Stromal cell of bone marrow (primary cell): ENCODE results near the gene ZNF277.

Source experiments
- DNase-seq: peaks from one replicate; pipeline ENCODE4 v3.0.0-alpha.2; 2012; ENCODE audit warnings: low read depth

Gene ZNF277

DNA sequence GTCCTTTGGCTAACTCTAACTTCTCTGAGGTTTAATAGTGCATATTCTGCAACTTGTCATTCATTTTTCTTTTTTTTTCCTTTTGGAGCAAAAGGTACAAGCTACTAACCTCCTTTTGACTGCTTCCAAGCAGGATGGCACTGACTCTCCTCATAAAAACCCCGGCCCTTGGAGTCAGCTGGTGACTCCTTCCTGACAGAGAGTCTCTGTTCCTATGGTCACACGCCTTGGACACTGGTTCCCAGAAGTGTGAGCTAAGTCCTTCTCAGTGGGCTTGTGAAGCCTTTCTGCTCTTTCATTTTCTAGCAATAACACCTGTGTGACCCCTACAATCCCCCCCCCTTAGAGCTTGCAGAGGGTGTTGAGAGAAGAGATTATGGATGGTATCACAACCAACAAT is 22.0 kb upstream of the ZNF277 start:
- no peak for DNase-seq

DNA sequence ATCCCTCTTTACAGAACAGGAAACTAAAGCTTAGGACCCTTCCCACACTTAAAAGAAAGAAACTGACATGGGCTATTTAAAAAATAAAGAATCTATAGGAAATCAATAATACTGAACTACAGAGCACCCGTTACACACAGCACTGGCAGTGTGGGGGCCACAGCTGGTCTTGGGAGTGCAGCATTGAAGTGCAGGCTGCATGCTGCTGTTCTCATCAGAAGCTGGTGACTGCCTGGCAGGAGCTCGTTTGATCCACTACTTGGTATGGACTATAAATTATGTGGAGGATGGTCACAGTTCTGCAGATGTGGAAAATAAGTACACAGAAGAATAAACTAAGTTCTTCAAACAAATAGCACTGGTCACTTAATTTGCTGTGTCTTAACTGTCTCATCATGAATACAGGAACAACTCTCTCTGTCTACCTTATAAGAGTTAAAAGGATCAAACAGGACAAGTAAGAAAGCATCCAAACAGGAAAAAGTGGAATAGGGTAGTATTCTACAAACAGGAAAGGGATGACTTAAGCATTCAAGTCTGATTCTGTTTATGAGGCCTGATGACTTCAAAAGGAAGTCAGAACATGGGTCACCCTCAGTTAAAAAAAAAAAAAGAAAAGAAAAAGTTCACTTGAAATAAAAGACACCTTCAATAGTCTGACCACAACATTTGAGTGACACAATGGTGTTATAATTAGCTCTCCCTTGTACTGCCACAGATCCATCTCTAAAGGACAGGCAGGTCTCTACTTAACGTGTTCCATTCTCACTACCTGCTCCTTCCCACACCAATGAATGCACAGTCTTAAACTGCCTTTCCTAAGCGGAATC is 21.3 kb upstream of the ZNF277 start:
- DNase-seq = no peak

GRCh38 chr7:112186300-112186699 is 20.2 kb upstream of the ZNF277 start:
- DNase-seq = no peak

GRCh38 chr7:112188257-112188656 is 18.2 kb upstream of the ZNF277 start:
- DNase-seq = no peak

- DNase-seq = no peak
These were observed 16.8 kb upstream of the ZNF277 start for GRCh38 chr7:112189691-112190090.

DNA sequence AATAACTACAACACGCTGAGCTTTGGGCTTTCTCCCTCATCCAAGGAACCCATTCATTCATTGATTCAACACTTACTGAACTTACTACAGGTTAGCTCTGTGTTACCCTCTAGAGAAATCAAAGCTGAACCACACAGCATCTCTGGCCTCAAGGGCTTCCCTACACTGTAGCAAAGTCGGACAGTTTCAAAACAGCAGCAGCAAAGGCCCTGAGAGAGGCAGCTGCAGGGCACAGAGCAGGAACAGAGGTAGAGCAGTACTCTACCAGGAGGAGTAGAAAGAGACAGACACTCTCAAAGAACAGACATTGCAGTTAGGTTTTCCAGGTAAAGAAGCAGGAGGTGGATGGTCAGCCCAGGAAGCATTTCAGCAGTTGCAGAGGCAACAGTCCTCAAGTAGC is 16.4 kb upstream of the ZNF277 start:
- DNase-seq = no peak

DNA sequence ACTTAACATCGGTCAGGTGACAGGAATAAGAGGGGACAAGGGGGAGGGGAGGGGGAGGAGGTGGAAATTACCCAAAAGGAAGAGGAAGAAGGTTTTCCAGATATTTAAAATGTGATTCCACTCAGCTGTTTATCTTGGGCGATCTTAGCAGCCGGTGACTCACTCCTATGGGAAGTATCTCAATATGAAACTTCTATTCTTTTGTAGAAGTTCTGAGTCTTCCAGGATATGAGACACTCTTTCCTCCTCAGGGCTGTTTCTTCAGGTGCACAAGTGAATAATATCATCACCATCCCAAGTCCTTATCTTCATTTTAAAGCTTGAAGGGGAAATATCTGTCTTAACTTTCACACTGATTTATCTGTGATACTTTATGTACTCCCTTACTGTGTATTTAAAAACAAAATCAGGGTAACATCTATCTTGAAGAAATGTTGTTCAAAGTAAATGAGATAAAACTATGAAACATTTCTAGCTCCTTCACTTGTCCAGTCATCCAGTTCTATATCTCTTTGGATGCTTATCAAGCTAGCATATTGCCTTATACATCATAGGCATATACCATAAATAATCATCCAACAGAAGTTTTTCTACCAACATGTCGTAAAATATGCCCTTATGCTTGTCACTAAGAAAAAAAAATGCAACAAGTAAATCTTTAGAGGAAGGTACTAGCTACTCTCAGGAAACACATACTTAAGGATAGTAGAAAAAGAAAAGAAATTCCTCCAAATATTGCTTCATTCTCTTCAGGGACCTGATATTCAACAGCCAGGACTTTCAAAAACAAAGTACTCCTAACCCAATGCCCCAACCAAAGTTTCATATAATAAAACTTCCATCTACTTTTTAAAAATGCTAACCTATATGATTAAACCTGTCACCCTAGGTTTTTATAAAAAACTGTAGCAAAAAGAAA is 14.0 kb upstream of the ZNF277 start:
- no peak for DNase-seq

DNA sequence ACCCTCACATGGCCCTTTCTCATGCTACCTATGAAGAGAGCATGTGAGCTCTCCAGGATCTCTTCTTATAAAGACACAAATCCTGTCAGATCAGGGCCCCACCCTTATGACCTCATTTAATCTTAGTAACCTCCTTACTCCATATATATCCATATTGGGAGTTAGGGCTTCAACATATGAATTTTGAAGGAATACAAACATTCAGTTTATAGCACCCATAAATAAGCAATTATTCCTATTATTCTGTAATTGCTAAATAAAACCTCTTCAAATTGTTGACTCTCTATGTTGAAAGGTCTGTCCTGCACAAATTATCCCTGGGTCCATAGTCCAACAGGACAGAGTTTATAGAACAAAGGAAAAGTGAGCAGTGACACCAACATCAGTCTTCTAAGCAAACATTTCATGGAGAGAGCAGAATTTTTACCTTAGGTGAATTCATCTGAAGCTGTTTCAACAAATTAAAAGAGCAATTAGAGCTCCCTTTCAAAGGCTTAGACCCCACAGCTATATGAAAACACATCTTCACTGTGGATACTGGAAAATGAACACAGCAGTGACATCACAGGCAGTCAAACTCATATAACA is 12.5 kb upstream of the ZNF277 start:
- DNase-seq = no peak

- DNase-seq = no peak
These were observed 10.8 kb upstream of the ZNF277 start for GRCh38 chr7:112195717-112196116.

DNA sequence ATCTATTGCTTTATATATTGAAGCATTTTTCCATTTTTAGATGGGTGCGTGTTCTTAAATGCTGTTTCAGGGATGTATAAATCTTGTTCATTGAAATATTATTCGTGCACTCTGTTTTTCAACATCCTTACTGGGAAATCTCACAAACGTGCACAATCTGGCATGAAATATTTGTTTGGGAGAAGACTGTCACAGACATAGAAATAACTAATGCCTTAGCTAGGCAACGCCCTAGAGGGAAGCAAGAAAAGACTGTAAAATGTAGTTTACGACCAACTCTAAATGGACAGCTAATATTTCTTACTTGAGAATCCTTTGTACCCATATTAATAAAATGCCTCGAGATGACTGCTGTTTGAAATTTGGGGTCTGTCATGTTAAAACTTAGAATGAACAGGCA is 9.2 kb upstream of the ZNF277 start:
- DNase-seq = no peak

DNA sequence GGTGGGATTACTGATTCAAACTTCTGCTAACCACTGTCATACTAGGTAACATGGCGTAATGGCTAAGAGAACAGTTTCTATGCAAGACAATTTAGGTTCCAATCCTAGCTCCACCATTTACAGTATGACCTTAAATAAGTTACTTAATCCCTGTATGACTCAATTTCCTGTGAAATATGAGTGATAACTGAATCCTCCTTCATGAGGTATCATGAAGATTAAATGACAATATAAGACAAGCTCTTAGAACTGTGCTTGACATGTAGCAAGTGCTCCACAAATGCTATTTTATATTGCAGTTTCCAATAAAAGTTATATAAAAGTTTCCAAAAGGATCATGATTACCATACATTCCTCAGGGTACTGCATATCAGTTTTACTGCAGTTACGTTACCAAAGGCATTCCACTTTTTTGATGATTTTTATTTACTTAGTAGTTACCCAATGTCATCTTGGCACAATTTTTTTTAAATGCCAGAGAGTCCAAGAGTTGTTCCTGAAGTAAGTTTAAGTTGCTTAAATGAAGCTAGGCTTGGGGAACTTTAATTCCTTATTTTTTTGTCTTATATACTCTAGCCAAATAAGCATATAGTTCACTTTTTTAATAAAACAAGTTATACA is 7.3 kb upstream of the ZNF277 start:
- DNase-seq = no peak

DNA sequence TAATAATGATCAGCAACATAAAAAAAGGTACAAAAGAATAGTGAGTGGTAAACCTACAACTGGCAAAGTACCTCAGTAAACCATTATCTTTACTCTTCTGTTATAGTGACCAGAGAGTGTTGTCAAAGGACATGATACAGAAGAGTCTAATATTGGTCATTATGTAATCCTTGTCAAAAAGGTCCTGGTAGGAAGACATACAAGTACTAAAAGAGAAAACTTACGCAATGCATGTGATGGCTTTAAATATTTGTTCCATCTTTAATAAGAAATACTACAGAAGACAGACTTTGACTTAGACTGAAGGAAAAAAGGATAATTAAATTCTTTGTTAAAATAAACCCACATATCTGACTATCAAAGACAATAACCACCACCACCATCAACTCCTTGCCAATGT is 6.8 kb upstream of the ZNF277 start:
- no peak for DNase-seq

- DNase-seq = no peak
These were observed 5.1 kb upstream of the ZNF277 start for GRCh38 chr7:112201411-112201810.

- no peak for DNase-seq
These were observed 4.7 kb upstream of the ZNF277 start for GRCh38 chr7:112201839-112202238.

GRCh38 chr7:112202816-112203215 is 3.7 kb upstream of the ZNF277 start:
- DNase-seq = no peak

DNA sequence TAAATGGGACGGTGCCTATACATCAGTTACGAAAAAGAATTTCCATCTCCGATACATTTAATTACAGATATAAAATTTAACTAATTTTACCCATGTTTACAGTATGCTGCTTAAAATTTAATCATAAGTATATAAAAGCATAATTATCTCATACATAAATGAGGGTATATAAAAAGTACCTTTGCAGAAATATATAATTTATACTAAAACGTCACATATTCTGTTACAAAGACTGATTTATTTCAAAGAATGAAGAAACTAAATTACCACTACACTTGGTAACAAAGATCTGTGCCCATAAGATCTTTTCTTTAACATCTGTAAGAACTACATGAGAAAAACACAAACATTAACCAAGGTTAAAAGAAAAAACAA is 3.1 kb upstream of the ZNF277 start:
- DNase-seq = no peak

DNA sequence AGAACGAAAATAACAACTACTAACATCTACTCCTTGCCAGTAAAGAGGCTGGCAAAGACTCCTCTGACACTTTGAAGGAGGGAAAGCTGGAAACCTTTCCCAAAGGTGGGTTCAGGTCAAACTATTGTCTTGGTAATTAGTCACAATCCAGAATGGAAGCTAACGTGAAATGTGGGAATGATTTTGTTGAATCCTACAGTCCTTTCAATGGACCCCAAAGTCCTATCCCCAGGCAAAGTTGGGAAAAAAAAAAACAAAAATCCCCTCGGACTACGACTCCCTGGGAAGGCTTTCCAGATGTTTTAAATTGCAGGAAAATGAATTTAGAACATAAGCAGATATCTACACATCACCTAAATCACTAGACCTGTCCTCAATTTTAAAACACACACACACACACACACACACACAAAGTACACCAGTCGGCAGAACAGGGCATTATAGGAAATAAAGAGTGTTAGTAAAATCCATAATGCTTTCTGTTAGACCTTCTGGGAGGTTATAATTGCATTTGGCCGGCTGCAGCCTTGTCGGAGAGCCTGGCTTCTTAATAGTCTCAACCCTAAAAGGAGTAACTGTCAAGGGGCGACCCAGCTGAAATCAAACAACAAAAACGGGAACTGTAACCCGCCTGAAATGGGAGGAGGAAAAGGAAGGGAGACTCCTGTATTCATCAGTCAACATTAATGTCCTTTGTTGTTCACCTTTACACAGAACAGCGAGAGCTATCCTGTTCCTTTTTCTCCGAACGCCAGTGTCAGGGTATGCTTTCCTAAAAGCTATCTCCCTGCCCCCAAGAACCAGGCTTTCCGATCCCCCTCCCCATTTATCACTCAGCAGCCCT is 1.8 kb upstream of the ZNF277 start:
- DNase-seq = no peak

- DNase-seq = no peak
These were observed 905 bp upstream of the ZNF277 start for GRCh38 chr7:112205343-112206237.

DNA sequence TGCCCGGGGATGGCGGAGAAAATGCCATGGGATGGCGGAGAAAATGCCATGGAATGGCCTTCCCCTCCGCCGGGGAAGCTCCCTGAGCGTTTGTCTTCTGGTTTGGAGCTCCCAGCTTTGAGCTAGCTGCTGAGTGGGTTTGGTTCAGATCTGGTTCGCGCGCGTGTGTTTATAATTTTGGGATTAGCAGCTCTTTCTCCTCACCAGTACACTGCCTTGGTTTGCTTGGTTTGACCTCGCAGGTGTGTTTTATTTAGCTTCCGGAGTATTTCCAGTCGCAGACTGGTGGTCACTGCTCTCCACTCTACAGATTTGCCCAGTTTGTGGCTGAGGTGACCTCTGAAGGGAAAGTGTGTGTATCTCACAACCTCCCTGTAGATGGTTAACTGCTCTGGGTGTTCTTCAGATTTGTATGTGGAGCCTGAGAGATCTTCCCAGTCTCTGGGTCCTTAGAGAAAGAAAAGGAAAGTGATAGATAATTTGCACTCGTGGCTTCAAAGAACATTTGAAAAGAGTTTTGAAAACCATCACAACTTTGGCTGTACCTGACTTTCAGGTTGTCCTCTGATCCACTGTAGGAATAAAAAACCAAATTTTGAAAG is 597 bp downstream of the ZNF277 start:
- no peak for DNase-seq

DNA sequence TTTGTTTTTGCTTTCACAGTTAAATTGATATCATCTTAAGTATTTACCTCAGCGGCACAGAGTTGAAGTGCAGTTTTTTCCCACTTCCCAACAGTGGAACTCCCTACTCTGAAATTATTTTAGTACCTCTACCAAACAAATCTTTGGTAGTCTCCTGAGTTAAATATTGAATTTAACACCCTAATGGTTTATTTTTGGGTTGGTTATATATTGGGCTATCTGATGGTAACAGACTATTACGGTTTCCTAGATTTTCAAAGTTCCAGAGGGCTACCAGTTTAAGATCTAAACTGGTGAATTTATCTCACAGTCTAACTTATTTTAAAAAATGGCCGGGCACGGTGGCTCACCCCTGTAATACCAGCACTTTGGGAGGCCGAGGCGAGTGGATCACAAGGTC is 1.3 kb downstream of the ZNF277 start:
- no peak for DNase-seq
